IMR-90 (cell line): ENCODE results near the gene GABARAPL1. TPM values are rescaled to one million over a fixed set of nuclear protein-coding genes. Genes with fewer than 3 reads are reported as not detected.

Source experiments
- ATAC-seq: fragments of 200-7000 bp; cut with Tn5 transposase; 2 replicates; pipeline ENCODE4 v1.9.1; 2020; ENCODE audit warnings: low read depth, mild to moderate bottlenecking, moderate library complexity
- BruUV-seq: library from RNA; stranded (reverse); fragments of 400-500 nt; replicated peaks from 2 replicates; lab custom pipeline; 2021; lab: Mats Ljungman, UMichigan
- CTCF ChIA-PET: fragments of 300-600 bp; formaldehyde crosslinking; extraction: SDS; loops from one replicate; lab custom pipeline; 2021; ENCODE audit warnings: antibody characterized with exemption; lab: Yijun Ruan, JAX
- POLR2A ChIA-PET: fragments of 300-600 bp; sonication (Branson Sonifier 250); formaldehyde crosslinking; loops from one replicate; lab custom pipeline; 2022; ENCODE audit warnings: antibody characterized with exemption; ENCODE audit not compliant: unreplicated experiment; lab: Charles Lee
- DNase-seq: peaks from one replicate; pipeline ENCODE4 v3.0.0; 2013
- H2AFZ ChIP-seq: replicated peaks from 2 replicates; pipeline ENCODE3; 2013; ENCODE audit warnings: low read length, mild to moderate bottlenecking; ENCODE audit not compliant: poor library complexity
- H2AK5ac ChIP-seq: 2 replicates; pipeline ENCODE4 v1.6.1; 2013; ENCODE audit warnings: low read depth, low read length, inconsistent platforms
- H2AK9ac ChIP-seq: replicated peaks from 2 replicates; pipeline ENCODE3; 2013; ENCODE audit warnings: mild to moderate bottlenecking, low read depth, low read length, moderate library complexity; ENCODE audit not compliant: poor library complexity
- H2BK120ac ChIP-seq: 2 replicates; pipeline ENCODE4 v1.6.1; 2013; ENCODE audit warnings: low read depth, low read length, inconsistent platforms
- H2BK15ac ChIP-seq: 3 replicates; pipeline ENCODE4 v1.6.1; 2013; ENCODE audit warnings: low read depth, low read length, inconsistent platforms
- H2BK20ac ChIP-seq: 2 replicates; pipeline ENCODE4 v1.6.1; 2013; ENCODE audit warnings: low read depth, mild to moderate bottlenecking, inconsistent platforms, low read length, moderate library complexity
- H2BK5ac ChIP-seq: 2 replicates; pipeline ENCODE4 v1.6.1; 2013; ENCODE audit warnings: mild to moderate bottlenecking, low read depth, low read length, inconsistent platforms; ENCODE audit not compliant: poor library complexity, severe bottlenecking
- H3K14ac ChIP-seq: replicated peaks from 2 replicates; pipeline ENCODE4 v1.6.1; 2013; ENCODE audit warnings: low read depth, low read length, inconsistent platforms
- H3K18ac ChIP-seq: 2 replicates; pipeline ENCODE4 v1.6.1; 2013; ENCODE audit warnings: low read depth, low read length, control low read depth
- H3K23ac ChIP-seq: 2 replicates; pipeline ENCODE4 v1.6.1; 2013; ENCODE audit warnings: low read depth, low read length, inconsistent platforms
- H3K27ac ChIP-seq: 2 replicates; pipeline ENCODE4 v1.5.1; 2013; ENCODE audit warnings: mild to moderate bottlenecking, control low read depth, low read length; ENCODE audit not compliant: insufficient read depth
- H3K27me3 ChIP-seq: 2 replicates; pipeline ENCODE4 v1.6.1; 2013; ENCODE audit warnings: low read length; ENCODE audit not compliant: control insufficient read depth, insufficient read depth
- H3K36me3 ChIP-seq: 2 replicates; pipeline ENCODE4 v1.6.1; 2013; ENCODE audit warnings: low read length, mixed read lengths; ENCODE audit not compliant: control insufficient read depth, insufficient read depth
- H3K4ac ChIP-seq: 2 replicates; pipeline ENCODE4 v1.6.1; 2013; ENCODE audit warnings: low read depth, low read length, inconsistent platforms
- H3K4me1 ChIP-seq: 2 replicates; pipeline ENCODE4 v1.6.1; 2013; ENCODE audit warnings: low read length, mixed read lengths; ENCODE audit not compliant: control insufficient read depth, insufficient read depth
- H3K4me2 ChIP-seq: 2 replicates; pipeline ENCODE4 v1.6.1; 2013; ENCODE audit warnings: low read depth, mild to moderate bottlenecking, control low read depth, low read length, moderate library complexity
- H3K4me3 ChIP-seq: 2 replicates; pipeline ENCODE4 v1.5.1; 2013; ENCODE audit warnings: low read depth, mild to moderate bottlenecking, control low read depth, low read length, moderate library complexity; ENCODE audit not compliant: insufficient read depth
- H3K56ac ChIP-seq: 2 replicates; pipeline ENCODE4 v1.6.1; 2013; ENCODE audit warnings: low read length, inconsistent platforms; ENCODE audit not compliant: insufficient read depth; ENCODE audit errors: extremely low read depth
- H3K79me1 ChIP-seq, 2 experiments: 2 replicates each; pipeline ENCODE4 v1.6.1; 2013; ENCODE audit warnings: low read length in 2 of 2, inconsistent platforms in 1 of 2, low read depth in 1 of 2
- H3K9ac ChIP-seq: 2 replicates; pipeline ENCODE4 v1.6.1; 2013; ENCODE audit warnings: low read depth, low read length, control low read depth
- H3K9me1 ChIP-seq: 2 replicates; pipeline ENCODE4 v1.6.1; 2013; ENCODE audit warnings: low read length, inconsistent platforms; ENCODE audit not compliant: insufficient read depth
- H3K9me3 ChIP-seq: 2 replicates; pipeline ENCODE4 v1.6.1; 2013; ENCODE audit warnings: low read length; ENCODE audit not compliant: control insufficient read depth, insufficient read depth
- H4K20me1 ChIP-seq: 2 replicates; pipeline ENCODE4 v1.6.1; 2013; ENCODE audit warnings: low read length, inconsistent platforms; ENCODE audit not compliant: insufficient read depth
- H4K5ac ChIP-seq: 2 replicates; pipeline ENCODE4 v1.6.1; 2013; ENCODE audit warnings: mild to moderate bottlenecking, low read depth, low read length, control low read depth
- H4K8ac ChIP-seq, 2 experiments: 2 replicates each; pipeline ENCODE4 v1.6.1; 2013; ENCODE audit warnings: low read depth in 2 of 2, low read length in 2 of 2, control low read depth in 1 of 2, inconsistent platforms in 1 of 2
- H4K91ac ChIP-seq: 2 replicates; pipeline ENCODE4 v1.6.1; 2013; ENCODE audit warnings: low read depth, low read length, inconsistent platforms; ENCODE audit not compliant: insufficient read depth
- BHLHE40 ChIP-seq: fragments of 150-350 bp; IDR thresholded peaks from 2 replicates; pipeline ENCODE4 v1.6.1; 2016; ENCODE audit warnings: mild to moderate bottlenecking, low read depth, low read length
- CEBPB ChIP-seq: IDR thresholded peaks from 2 replicates; pipeline ENCODE4 v1.6.1; 2012; ENCODE audit warnings: low read depth, low read length, improper control_type of control experiment
- MAZ ChIP-seq: IDR thresholded peaks from 2 replicates; pipeline ENCODE4 v1.6.1; 2012; ENCODE audit warnings: low read depth, mild to moderate bottlenecking, low read length, improper control_type of control experiment, moderate library complexity, borderline replicate concordance
- MXI1 ChIP-seq: IDR thresholded peaks from 2 replicates; pipeline ENCODE4 v1.6.1; 2012; ENCODE audit warnings: low read depth, mild to moderate bottlenecking, low read length, moderate library complexity, borderline replicate concordance
- NFE2L2 ChIP-seq: fragments of 150-350 bp; IDR thresholded peaks from 2 replicates; pipeline ENCODE4 v1.6.1; 2016; ENCODE audit warnings: low read depth, mild to moderate bottlenecking, low read length
- WGBS, 2 experiments: methylation state at CpG; one replicate each; pipeline versions ENCODE4 v1.1.5 to v1.1.7; 2013; ENCODE audit warnings: missing lambda C conversion rate in 2 of 2; ENCODE audit not compliant: insufficient read length in 1 of 2; ENCODE audit errors: extremely low coverage in 2 of 2; 5-methylcytosine and 5-hydroxymethylcytosine counted together
- dilution Hi-C: fragments of 300-500 bp; cut with HindIII; formaldehyde crosslinking; loops from one replicate; pipeline ENCODE4 v1.14.3; 2018; ENCODE audit warnings: low sequenced_read_pairs; ENCODE audit not compliant: unreplicated experiment
- in situ Hi-C: fragments of 300-500 bp; cut with MboI; formaldehyde crosslinking; loops from 3 replicates; pipeline ENCODE4 v1.14.3; 2019; ENCODE audit warnings: low sequenced_read_pairs, inconsistent platforms, mixed read lengths
- intact Hi-C: fragments of 100-400 bp; cut with micrococcal nuclease; formaldehyde crosslinking; loops from 2 replicates; pipeline ENCODE4 v1.10.0; 2022
- polyA plus RNA-seq, 3 experiments: library from polyadenylated mRNA; depleted of rRNA; stranded (reverse); fragments of >200 nt; gene quantifications; 2 replicates each; pipeline ENCODE4 v1.2.3, GENCODE V29; 2012; ENCODE audit warnings: low replicate concordance in 1 of 3
- total RNA-seq: library from RNA; depleted of rRNA; stranded (reverse); fragments of >200 nt; gene quantifications from 2 replicates; pipeline ENCODE4 v1.2.3, GENCODE V29; 2012
- TF ChIP-seq, protein P1 (sequence below): fragments of 150-350 bp; IDR thresholded peaks from 2 replicates; pipeline ENCODE4 v1.6.1; 2016; ENCODE audit warnings: low read depth, mild to moderate bottlenecking, low read length, moderate library complexity, borderline replicate concordance
- TF ChIP-seq, protein P2 (sequence below): fragments of 150-350 bp; IDR thresholded peaks from 2 replicates; pipeline ENCODE4 v1.6.1; 2017; ENCODE audit warnings: mild to moderate bottlenecking, antibody characterized with exemption, low read length, low read depth

The GABARAPL1 gene
- total and polyA plus RNA-seq, 2 of the 4 experiments (the other 2 are of a cell fraction) = 51.6 to 93.6 TPM

DNA sequence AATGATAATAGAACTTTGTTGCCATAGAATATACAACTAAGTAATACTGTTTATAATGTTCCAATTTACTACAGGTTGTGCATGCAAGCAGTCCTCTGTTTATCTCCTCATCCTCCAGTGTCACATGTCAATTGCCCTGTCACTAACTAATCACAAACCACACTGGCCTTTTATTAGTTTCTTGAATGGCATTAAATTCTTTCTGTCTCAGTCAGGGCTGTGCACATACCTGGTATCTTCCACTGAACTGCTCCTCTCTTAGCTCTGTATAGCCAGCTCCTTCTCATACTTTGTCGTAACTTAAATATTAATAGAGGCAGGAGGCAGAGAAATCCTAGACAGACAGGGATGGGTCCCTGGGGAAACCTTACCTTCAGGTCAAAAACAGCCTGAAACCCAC is 24.0 kb downstream of the GABARAPL1 start:
- in situ Hi-C loops (loop anchor here (5.0 to 10.0 kb wide), 2 partner anchors 328 to 516 kb away; no protein-coding TSS in a partner anchor), dilution Hi-C loops (no loop called here)
- no peak for ATAC-seq

More for the DNA sequence above, 24.0 kb downstream of the GABARAPL1 start:
- Histone ChIP-seq H4K5ac (no peak overlapping the region), H3K27me3 (no peaks in the 10 kb centered on the region; the same call in 1 of the 2 replicates), H2BK15ac (no peak overlapping the region), H3K4me1 (peaks cover 1% of the 10 kb centered on the region; the same call in 1 of the 2 replicates), H3K27ac (no peak overlapping the region), H3K23ac (no peak overlapping the region), H2BK5ac (no peak overlapping the region), H2AFZ (no peak overlapping the region), H3K56ac (no peak overlapping the region), H2AK9ac (no peak overlapping the region), H2AK5ac (no peak overlapping the region), H4K91ac (no peak overlapping the region), H3K9me1 (no peaks in the 10 kb centered on the region), H3K14ac (no peak overlapping the region), H4K20me1 (no peaks in the 10 kb centered on the region), H3K18ac (no peak overlapping the region), H3K79me1 (no peaks in the 10 kb centered on the region), H3K4ac (no peak overlapping the region), H4K8ac (no peak overlapping the region), H3K9ac (no peak overlapping the region), H3K36me3 (peaks cover 5% of the 10 kb centered on the region), H3K4me2 (no peak overlapping the region), H3K4me3 (no peak overlapping the region), H3K9me3 (peaks cover 7% of the 10 kb centered on the region), H2BK20ac (no peak overlapping the region), H2BK120ac (no peak overlapping the region)
- intact Hi-C loops = loop anchor here (2.0 to 5.0 kb wide), 3 partner anchors 96 to 438 kb away; partner anchors contain the start of gene STYK1
- DNase-seq = no peak
- ChIA-PET CTCF (interaction anchor here (1.5 kb wide), 1 partner anchor 324 kb away, joined by 8 read pairs; no protein-coding TSS in a partner anchor), POLR2A (no interaction called here)
- TF ChIP-seq BHLHE40 (no peak), MAZ (no peak), MXI1 (no peak), NFE2L2 (no peak), CEBPB (no peak)
- TF ChIP-seq, protein P1, sequence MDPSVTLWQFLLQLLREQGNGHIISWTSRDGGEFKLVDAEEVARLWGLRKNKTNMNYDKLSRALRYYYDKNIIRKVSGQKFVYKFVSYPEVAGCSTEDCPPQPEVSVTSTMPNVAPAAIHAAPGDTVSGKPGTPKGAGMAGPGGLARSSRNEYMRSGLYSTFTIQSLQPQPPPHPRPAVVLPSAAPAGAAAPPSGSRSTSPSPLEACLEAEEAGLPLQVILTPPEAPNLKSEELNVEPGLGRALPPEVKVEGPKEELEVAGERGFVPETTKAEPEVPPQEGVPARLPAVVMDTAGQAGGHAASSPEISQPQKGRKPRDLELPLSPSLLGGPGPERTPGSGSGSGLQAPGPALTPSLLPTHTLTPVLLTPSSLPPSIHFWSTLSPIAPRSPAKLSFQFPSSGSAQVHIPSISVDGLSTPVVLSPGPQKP = no peak
- TF ChIP-seq, protein P2, sequence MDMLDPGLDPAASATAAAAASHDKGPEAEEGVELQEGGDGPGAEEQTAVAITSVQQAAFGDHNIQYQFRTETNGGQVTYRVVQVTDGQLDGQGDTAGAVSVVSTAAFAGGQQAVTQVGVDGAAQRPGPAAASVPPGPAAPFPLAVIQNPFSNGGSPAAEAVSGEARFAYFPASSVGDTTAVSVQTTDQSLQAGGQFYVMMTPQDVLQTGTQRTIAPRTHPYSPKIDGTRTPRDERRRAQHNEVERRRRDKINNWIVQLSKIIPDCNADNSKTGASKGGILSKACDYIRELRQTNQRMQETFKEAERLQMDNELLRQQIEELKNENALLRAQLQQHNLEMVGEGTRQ = no peak
- BruUV-seq = no TSS peak
- WGBS, 2 experiments = no CpG with 5 or more reads among the region's 1 CpG
